Ureter (tissue), 1 donor: ENCODE measurements around the gene AVPR2. TPM values are rescaled to one million over a fixed set of nuclear protein-coding genes. Genes with fewer than 3 reads are reported as not detected.

Experiments used
- DNase-seq: peaks from one replicate; pipeline ENCODE4 v3.0.0-alpha.2; 2020; ENCODE audit warnings: low spot score
- total RNA-seq: library from RNA; stranded (reverse); gene quantifications from one replicate; pipeline ENCODE4 v1.2.4, GENCODE V29; 2023
- donor health status: DM: yes; HTN: yes; CAD: no.

The AVPR2 gene
- 2.3 TPM for total RNA-seq

DNA sequence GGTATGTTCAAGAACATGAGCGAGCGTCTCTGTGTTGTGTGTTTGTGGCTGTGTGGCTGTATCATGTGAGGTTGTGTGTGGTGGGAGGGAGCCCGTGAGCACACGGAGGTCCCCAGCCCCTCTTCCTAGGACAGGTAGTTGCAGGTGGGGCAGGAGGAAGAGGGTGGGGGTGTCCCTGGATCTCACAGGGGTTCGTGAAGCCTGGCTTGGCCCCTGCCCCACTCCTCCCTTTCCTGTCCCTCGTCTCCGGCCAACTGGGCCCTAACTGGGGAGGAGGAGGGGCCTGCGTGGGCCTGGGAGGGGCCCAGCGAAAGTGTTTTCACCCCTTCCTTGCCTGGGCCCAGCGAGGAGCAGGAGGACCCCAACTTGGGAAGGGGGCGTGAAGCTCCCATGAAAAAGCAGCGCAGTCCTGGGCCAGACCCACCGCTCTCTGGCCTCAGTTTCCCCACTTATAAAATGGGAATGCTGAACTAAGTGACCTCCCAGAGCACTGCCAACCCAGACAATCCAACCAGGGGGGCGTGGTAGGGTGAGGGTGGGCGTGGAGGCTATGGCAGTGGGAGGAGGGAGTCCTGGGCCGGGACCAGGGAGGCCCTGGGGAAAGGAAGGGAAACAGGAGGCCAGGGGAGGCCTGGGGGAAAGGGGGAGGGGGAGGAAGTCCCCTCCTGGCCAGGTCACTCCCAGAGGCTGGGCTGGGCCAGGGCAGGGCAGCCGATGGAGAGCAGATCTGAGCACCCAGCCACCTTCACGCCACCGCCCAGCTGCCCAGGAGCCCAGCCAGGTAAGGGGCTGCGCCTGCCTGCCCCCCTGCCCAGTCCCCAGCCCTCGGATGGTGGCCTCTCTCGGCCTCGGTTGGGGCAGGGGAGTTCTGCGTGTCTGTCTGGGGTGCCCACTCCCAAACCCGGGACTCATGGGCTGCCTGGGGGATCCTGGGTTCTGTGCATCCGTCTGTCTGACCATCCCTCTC, at the start of gene AVPR2:
Gene AVPR2 (plus strand): TSS at position 683 of the 967 bp plus-strand sequence. CDS start 473 bp downstream, outside the sequence.
- no peak for DNase-seq

DNA sequence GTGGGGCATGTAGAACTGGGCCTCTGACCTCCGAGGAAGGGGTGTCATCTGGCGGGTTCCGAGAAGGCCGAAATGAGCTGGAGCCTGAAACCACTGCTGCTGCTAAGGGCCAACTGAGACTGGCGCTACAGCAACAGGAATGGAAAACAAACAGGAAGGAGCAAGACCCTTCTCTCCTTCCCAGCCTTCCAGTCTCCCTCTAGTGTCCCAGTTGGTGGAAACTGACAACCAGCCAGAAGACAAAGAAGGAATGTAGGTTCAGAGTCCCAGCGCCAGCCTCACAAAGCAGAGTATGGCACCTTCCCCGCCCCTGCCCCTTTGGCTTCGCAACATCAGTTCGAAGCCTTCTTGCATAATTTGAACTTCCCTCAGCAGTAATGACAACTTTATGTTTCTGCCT, 49.8 kb upstream of the AVPR2 start:
- no peak for DNase-seq

DNA sequence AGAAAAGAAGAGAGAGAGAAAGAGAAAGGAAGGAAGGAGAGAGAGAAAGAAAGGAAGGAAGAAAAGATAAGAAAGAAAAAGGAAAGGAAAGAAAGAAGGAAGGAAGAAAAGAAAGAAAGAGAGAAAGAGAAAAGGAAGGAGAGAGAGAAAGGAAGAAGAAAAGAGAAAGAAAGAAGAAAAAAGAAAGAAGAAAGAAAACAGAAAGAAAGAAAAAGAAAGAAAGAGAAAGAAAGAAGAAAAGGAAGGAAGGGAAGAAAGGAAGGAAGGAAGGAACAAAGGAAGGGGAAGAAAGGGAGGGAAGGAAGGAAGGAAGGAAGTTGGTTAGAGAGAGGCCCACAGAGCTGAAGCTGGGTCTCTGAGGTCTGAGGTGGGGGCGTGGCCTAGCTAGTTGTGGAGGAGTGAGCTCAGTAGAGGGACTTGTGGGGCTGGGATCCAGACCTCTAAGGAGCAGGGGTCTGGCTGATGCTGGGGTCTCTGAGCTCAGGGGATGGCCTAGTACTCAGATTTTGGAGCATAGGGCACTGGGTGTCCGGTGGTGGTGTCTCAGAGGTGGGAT, 47.0 kb upstream of the AVPR2 start:
- no peak for DNase-seq

DNA sequence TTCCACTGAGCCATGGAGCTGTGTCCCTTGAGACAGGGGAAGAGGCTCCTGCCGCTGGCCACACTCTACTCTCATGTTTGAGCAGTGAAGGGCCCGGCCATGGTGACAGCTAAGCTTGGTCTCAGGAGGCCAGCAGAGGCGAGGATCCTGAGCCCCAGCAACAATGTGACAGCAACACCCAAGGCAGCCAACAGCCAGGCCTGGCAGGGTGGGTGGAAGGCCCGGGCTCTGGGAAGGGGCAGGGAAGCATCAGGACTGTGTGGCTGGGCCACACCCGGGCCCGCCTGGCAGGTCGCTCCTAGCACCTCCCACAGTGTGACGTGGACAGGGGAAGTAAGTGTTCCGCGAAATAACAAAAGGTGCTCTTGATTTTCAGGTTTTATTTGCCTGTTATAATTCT, 43.3 kb upstream of the AVPR2 start:
- no peak for DNase-seq

DNA sequence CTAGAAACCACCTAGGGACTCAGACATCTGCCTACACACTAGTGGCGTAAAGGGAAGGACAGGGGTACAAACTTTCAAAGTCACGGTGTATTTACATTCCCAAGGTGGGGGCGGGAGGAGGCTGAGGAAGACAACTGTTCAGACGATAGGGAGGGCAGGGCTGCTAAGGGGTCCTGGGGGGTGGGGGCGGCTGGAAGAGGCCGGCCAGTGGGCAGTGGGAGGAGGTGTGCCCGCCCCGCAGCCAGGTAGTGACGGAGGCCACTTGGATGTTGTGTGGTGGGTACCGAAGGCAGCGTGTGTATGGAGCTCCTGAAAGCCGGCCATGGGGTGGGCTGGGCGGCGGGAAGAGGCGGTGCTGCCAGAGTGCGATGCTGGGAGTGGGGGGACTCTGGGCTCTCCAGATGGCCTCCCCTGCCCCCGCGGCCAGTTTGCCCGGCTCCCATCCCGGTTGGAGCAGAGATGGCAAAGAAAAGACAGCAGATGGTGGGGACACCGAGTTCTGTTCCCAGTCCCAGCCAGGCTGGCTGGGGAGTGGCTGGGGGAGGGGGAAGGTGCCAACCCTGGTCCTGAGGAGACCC, 42.7 kb upstream of the AVPR2 start:
- no peak for DNase-seq

DNA sequence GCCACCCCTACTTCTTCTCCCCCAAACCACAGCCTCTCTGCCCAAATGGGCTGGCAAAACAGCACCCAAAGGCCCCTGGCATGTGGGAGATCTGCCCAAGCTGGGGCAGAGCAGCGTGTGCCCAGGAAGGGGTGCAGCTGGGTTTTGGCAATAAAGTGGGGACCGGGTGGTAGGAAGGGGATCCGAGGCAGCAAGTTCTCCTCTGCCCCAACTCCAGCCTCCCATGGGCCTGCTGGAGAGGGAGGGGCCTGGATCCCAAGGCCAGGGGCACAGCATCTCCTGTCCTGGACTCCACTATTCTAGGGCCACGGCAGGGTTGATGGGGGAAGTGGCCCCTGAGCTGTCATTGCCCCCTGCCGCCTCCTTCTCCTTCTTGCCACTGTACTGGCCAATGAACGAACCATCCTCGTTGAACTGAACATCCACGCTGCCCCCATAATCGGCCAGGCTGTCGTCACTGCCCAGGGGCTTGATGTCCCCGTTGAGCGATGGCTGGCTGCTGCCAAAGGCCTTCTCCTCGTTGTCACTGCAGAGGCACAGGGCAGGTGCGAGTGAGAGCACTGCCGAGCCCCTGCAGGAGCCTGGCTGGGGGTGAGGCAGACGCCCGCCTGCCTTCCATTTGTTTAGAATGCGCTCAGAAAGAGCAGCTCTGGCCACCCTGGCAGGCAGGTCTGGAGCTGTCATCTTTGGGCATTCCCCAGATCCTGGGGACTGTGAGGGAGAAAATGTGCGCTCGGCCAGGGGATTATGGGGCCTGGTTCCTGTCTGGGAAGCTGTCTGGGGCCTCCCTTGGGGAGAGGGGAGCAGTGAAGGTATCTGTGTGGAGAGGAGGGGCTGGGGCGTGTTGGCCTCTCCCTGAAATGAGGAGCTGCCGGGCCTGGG, 41.9 kb upstream of the AVPR2 start:
- no peak for DNase-seq

DNA sequence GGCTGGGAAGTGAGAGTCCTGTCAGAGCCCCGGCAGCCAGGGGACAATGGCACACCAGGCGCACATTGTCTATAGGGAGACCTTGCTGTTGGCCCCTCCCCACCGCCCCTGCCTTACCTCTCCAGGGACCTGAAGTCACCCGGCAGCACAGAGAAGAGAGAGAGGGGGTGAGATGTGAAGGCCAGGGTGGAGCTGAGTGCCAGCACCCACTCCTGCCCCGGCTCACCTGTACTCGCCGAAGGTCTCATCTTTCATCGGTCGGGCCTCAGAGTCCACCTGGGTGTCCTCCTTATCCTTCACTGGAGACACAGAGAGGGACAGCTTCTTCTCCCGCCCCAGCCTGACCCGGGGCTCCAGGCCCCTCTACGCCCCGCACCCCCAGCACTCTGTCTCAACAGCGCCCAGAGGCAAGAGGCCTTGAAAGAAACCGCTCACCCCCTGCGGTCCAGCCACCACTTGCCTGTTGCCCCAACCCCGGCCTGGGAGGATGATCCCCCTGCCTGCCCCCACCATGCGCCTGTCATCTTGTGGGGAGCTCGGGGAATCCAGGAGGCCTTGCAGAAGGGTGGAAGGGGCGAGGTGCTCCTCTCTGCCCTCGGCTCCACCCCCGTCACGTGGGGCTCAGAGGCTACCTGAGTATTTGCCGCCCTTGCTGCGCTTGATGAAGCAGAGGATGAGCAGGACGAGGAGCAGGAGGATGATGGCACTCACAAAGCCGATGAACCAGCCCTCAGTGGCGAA, 41.1 kb upstream of the AVPR2 start:
- DNase-seq = no peak

DNA sequence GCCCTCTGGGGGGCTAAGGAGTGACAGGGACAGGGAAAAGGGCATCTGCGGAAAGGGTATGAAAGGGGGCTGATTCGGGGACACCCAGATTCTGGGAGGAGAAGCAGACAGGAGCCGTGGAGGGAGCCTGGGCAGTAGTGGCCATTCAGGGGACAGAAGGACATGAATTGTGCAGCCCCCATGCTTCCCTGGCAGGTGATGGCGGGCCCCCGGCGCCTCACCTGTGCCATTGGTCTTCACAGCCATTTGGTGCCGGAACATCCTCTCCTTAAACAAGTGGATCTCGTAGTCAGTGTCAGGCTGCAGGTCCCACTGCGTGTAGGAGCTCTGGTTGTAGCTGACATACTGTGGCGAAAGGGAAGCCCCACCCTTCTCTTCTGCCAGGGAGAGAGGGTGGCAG, 40.4 kb upstream of the AVPR2 start:
- DNase-seq = no peak

DNA sequence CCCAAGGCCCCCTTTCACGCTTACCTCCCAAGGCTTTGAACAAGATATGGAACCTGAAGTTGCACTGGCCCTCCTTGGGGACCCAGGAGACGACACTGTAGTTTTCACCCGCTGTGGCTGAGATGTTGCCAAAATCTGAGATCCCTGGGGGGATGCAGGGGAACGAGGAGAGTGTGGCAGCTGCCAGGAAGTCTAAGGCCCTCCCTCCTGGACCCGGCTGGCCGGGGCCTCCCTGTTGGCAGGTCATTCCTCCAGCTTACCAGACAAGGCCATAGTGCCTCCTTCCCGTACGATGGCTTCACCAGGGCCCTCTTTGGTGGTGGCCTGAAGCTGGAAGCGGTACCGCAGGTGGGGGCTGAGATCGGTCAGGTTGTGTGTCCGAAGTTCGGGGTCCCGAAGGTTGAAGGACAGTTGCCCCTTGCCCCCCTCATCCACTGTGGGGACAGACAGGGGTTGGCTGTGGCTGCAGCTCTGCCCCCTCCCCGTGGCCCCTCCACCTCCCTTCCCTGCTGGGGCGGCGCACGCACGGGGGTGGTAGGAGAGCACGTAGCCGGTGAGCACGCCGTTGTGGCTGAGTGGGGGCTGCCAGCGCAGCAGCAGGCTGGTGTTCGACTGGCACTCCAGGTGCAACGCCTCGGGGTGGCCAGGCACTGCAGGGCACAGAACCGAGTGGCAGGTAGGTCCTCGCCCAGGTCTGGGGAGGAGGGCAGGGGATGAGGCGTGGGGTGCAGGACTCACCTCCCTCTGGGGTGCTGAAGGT, 39.7 kb upstream of the AVPR2 start:
- DNase-seq = no peak

DNA sequence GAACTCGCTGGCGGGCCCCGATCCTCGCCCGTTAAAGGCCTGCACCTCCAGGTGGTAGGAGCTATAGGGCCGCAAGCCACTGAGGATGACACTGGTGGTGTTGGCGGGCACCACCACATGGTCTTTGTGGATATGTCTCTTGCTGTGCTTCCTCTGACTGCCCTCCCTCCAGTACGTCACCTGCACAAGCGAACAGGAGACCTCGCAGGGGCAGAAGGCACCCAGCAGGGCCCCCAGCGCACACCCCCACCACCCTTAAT, 39.2 kb upstream of the AVPR2 start:
- DNase-seq = no peak

DNA sequence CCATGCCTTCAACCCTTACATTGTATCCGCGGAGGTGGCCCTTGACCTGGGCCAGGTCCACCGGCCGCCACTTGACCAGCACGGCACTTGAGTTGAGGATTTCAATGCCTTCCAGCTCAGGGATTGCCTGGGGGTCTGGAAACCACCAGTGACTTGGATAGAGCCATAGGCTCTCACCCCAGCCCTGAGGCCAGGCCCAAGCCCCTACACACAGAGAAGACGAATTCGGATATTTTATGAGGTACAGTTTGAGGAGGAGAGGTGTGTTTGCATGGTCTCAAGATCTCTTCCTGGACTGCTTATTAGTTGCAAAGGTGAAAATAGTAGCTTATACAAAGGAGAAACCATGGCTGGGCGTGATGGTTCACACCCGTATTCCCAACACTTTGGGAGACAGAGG, 38.8 kb upstream of the AVPR2 start:
- DNase-seq = no peak

DNA sequence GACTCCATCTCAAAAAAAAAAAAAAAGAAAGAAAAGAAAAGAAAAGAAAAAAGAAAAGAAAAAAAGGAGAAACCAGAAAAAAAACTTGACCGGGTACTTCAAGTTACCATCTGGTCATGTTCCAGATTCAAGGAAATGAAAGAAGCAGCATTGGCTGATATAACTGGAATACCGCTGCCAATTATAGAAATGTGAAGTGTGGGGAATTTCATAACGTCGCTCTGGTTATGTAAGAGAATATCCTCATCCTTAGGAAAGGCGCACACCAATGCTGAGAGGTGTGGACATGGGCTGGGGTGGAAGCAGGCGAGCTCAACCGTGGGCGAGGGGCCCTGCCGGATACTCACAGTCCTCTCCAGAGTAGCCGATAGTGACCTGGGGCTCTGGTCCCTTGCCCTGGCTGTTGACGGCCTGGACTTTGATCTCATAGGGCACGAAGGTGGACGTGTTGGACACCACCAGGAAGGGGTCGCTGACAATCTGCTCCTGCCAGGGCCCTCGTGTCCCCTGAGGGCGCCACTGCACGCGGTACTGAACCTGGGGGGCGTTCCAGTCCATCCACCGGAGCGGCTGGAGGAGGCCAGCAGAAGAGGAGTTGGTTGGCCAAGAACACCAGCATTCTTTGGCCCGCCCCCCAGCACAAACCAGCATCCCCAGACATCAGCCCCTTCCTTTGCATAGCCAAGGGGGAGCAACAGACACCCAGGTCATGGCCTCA, 38.0 kb upstream of the AVPR2 start:
- no peak for DNase-seq

DNA sequence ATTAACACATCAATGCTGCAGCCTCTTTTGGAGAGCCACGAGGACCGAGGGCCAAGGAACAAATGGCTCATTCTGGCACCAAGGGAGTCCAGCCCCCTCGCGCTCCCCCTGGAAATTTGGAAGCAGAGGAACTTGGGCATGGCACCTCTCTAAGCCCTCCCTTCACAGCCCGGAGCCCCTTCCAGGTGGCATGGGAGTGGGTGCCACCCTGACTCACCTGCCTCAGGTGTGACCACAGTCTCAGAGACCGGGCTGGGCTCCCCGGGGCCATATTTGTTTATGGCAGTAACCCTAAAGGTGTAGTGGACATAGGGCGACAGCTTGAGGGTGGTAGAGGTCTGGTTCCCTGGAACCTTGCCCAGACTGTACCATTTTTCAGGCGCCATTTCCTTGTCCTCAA, 37.3 kb upstream of the AVPR2 start:
- no peak for DNase-seq

DNA sequence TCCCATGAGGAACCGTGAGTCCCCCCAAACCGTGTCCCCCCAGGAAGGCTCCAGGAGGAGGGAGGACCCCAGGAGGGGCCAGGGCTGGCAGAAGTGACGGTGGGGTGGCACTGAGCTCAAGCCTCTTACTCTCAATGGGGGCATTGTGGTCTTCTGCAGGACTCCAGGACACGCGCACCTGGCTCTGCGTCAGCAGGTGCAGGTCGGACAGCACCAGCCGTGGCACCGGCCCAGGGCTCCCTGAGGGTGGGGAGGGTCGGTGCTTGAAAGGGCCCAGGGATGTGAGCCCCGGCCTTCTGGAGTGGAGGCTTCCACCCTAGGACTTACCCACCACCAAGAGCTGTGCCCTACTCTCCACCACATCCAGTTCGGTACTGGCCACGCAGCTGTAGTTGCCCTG, 36.8 kb upstream of the AVPR2 start:
- DNase-seq = no peak

DNA sequence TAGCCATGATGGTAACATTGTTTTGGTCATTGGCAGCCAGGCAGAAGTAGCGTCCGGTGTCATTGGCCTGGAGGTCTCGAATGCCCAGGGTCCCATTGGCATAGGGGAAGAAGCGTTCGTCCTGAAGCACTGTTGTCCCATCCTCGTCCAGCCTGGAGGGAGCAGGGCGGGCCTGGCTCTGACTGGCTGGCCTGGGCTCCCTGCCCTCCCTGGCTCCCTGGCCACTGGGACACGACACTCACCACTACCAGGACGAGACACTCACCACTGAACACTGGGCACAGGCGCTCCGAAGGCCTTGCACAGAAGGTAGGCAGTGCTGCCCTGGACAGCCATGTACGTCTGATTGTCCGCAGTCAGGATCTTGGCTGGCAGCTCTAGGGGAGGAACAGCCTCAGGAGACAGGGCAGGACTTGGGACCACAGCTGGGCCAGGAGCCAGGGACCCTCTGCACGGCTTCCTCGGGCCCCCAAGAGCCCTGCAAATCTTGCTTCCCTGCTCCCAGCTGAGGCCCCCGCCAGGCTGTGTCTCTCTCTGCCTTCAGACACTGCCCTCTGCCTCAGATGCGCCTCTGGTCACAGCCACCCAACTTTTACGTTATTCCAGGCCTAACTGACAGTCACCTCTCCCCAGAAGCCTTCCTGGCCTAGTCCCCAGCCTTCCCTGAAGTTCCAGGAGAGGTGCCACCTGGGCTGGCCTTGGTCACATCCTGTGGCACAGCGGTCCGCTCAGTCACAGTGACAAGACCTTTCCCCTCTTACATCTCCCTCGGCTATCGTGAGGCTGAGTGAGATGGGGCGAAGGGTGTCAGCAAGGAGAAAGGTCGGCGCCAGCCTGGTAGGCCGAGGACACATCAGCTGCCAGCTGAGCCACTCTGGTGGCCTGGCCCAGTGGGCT, 35.6 kb upstream of the AVPR2 start:
- no peak for DNase-seq

DNA sequence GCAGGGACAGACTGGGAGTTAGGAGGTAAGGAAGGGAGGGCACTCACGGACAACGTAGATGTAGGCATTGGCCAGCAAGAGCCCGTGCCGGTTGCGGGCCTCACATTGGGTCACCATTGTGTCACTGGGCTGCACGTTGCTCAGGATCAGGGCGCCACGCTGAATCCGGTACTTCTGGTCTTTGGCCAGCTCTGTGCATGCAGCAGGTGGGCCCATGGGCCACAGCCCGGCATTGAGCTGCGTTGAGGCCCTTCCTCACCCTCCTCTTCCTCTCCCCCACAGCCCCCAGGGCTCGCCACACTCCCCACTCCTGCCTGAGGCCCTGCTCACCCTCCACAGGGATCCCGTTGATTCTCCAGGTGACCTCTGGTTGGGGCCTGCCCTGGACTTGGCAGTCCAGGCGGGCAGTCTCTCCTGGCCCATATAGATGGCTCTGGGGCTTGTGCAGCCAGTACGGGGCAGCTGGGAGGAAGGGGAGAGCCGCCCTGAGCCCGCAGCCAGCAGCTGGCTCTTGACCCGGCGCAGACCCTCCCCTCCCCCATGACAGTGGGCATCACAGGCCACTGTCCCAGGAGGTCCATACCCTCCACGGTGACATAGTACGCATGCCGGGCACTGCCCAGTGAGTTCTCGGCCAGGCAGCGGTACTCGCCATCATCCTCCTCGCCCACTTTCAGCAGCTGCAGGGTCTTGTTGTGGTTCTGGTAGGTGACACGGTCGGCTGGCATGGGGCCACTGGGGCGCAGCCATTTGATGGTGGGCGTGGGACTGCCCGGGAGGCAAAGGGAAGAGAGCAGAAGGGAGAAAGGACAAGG, 34.8 kb upstream of the AVPR2 start:
- no peak for DNase-seq

DNA sequence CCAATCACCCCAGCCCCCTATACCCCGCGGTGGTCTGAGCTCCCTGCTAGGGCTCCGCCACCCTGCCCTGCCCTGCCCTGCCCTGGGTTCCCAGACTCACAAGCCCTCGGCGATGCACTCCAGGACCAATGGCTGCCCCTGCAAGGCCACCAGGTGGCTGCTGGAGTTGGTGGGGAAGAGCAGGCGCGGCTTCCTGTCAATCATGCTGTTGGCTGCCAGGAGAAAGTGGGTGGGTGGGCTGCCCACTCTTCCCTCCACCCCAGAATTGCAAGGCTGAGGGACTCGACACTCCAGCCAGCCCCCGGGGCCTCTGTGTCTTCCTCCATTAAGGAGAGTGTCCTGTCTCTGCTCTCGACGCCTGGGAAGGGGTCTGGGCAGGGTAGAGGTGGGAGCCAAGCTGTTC, 34.2 kb upstream of the AVPR2 start:
- no peak for DNase-seq

DNA sequence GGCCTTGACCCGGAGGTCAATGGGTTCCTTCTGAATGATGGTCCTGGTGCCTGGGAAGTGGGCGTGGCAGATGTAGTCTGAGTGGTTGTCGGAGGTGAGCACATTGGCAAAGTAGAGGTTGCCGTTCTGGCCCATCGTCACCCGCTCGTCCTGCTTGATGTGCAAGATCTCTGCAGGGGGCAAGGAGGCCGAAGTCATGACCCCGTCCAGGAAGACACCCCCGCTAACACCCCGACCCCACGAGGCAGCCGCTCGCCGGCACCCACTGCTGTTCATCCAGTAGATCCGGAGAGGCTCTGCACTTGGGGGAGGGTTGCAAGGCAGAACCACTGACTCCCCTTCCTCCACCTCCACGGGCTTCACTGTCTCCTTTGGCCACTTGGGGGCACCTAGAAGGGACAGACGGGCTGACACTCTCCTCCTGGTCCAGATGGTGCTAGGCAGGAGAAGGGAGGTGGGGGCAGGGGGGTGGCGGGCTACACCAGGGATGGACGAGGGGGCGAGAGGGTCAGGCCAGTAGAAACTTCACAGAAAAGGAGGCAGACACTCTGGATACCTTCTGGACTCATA, 33.6 kb upstream of the AVPR2 start:
- no peak for DNase-seq
